ENCODE results near the gene B3GNT8. TPM values are rescaled to one million over a fixed set of nuclear protein-coding genes. Genes with fewer than 3 reads are reported as not detected.
"Not testable (repeated sequence)": the region's sequence is repeated elsewhere in the genome, so short reads cannot be mapped to it uniquely, and the experiment has no call there.

The B3GNT8 gene
- total RNA-seq, 1 donor from 2014 or later, result 0.86 TPM

- H3K36me3 Mint-ChIP-seq (ENCODE audit: low read depth), result peaks cover 2% of the 10 kb centered on the region
- H3K4me1 Mint-ChIP-seq, result peaks cover 11% of the 10 kb centered on the region
- peak within 1 kb of the TSS; percentile 15 for H3K27ac Mint-ChIP-seq (ENCODE audit: unreplicated experiment)
- H3K4me3 Mint-ChIP-seq, result peak within 1 kb of the TSS; percentile 47
- H3K27me3 Mint-ChIP-seq (ENCODE audit: low read depth), result peaks cover 28% of the 10 kb centered on the region
- TF ChIP-seq CTCF (conservative IDR thresholded peaks at IDR 0.05), result no peak
- DNase-seq (ENCODE audit: low read depth, low spot score), result peak; percentile 83
- H3K9me3 Mint-ChIP-seq, result no peaks in the 10 kb centered on the region
Observed at GRCh38 chr19:41439441-41440222, 12.5 kb upstream of the B3GNT8 start, which contains the start of gene DMAC2. Gene DMAC2 (minus strand): TSS chr19:41439912. CDS start chr19:41439899, 13 bp downstream.

GRCh38 chr19:41437944-41438574 is 10.9 kb upstream of the B3GNT8 start:
- no peak for TF ChIP-seq CTCF (conservative IDR thresholded peaks at IDR 0.05)
- Mint-ChIP-seq H3K27me3 (ENCODE audit: low read depth) (peaks cover 14% of the 10 kb centered on the region), H3K36me3 (ENCODE audit: low read depth) (peaks cover 2% of the 10 kb centered on the region), H3K9me3 (no peaks in the 10 kb centered on the region), H3K27ac (ENCODE audit: unreplicated experiment) (no peak overlapping the region), H3K4me1 (peaks cover 11% of the 10 kb centered on the region), H3K4me3 (peak overlapping the region; percentile 33)
- DNase-seq (ENCODE audit: low read depth, low spot score), result no peak

GRCh38 chr19:41436674-41436951 is 9.4 kb upstream of the B3GNT8 start:
- Mint-ChIP-seq H3K27ac (ENCODE audit: unreplicated experiment) (no peak overlapping the region), H3K27me3 (ENCODE audit: low read depth) (peaks cover 10% of the 10 kb centered on the region), H3K4me3 (peak overlapping the region; percentile 25), H3K36me3 (ENCODE audit: low read depth) (peaks cover 5% of the 10 kb centered on the region), H3K9me3 (no peaks in the 10 kb centered on the region), H3K4me1 (peaks cover 11% of the 10 kb centered on the region)
- no peak for TF ChIP-seq CTCF (conservative IDR thresholded peaks at IDR 0.05)
- no peak for DNase-seq (ENCODE audit: low read depth, low spot score)

- peaks cover 6% of the 10 kb centered on the region for H3K27me3 Mint-ChIP-seq (ENCODE audit: low read depth)
Observed at GRCh38 chr19:41435936-41436673, 8.9 kb upstream of the B3GNT8 start.

GRCh38 chr19:41435376-41435775 is 8.2 kb upstream of the B3GNT8 start:
- H3K9me3 Mint-ChIP-seq; H3K4me3 Mint-ChIP-seq; H3K27me3 Mint-ChIP-seq (ENCODE audit: low read depth); H3K36me3 Mint-ChIP-seq (ENCODE audit: low read depth); H3K27ac Mint-ChIP-seq (ENCODE audit: unreplicated experiment); DNase-seq (ENCODE audit: low read depth, low spot score): not testable (repeated sequence)
- peaks cover 11% of the 10 kb centered on the region for H3K4me1 Mint-ChIP-seq

More at GRCh38 chr19:41435936-41436673, 8.9 kb upstream of the B3GNT8 start:
- Mint-ChIP-seq H3K36me3 (ENCODE audit: low read depth) (peaks cover 5% of the 10 kb centered on the region), H3K27ac (ENCODE audit: unreplicated experiment) (no peak overlapping the region), H3K4me1 (peaks cover 11% of the 10 kb centered on the region), H3K4me3 (peak overlapping the region; percentile 25), H3K9me3 (no peaks in the 10 kb centered on the region)
- no peak for DNase-seq (ENCODE audit: low read depth, low spot score)
- TF ChIP-seq CTCF (conservative IDR thresholded peaks at IDR 0.05), result no peak
